Measurements from ENCODE around the gene JMJD4. TPM values are rescaled to one million over a fixed set of nuclear protein-coding genes. Genes with fewer than 3 reads are reported as not detected.

The JMJD4 gene
- polyA plus RNA-seq, 1 donor (not counting 4 experiments of a cell fraction or from before 2014, with no cell fraction given), result 19.5 TPM

GRCh38 chr1:227781314-227781930 is 46.3 kb upstream of the JMJD4 start:
- Histone ChIP-seq H4K20me1 (ENCODE audit: control insufficient read depth, extremely low read depth, insufficient read depth, low read length) (no peaks in the 10 kb centered on the region), H3K36me3 (ENCODE audit: control insufficient read depth in 2 of 2, extremely low read depth in 1 of 2, insufficient read depth in 2 of 2, low read length in 2 of 2) (peaks cover 4 to 6% of the 10 kb centered on the region in 2 experiments), H3K4me3 (ENCODE audit: control insufficient read depth in 2 of 3, extremely low read depth in 1 of 3, insufficient read depth in 2 of 3, low read depth in 1 of 3, low read length in 3 of 3) (no peak overlapping the region), H3K9me1 (ENCODE audit: control insufficient read depth, extremely low read depth, insufficient read depth, low read length) (no peaks in the 10 kb centered on the region), H3K9ac (ENCODE audit: control insufficient read depth, extremely low read depth, insufficient read depth, low read length) (no peak overlapping the region), H3K4me2 (ENCODE audit: control insufficient read depth, extremely low read depth, insufficient read depth, low read depth, low read length) (no peak overlapping the region), H3K9me3 (ENCODE audit: control insufficient read depth, low read depth, low read length) (no peaks in the 10 kb centered on the region), H3K27ac (ENCODE audit: control insufficient read depth, insufficient read depth, low read length) (no peak overlapping the region), H3K79me2 (ENCODE audit: control insufficient read depth, insufficient read depth, low read length) (no peaks in the 10 kb centered on the region), H3K27me3 (ENCODE audit: control insufficient read depth, extremely low read depth, insufficient read depth, low read length) (no peaks in the 10 kb centered on the region), H3K4me1 (ENCODE audit: control insufficient read depth, extremely low read depth, insufficient read depth, low read length) (no peaks in the 10 kb centered on the region), H2AFZ (ENCODE audit: control insufficient read depth, low read length) (no peak overlapping the region)
- DNase-seq (ENCODE audit: low read depth, low spot score) (no peak), FAIRE-seq (no peak)
- dilution Hi-C loops (cut with MboI; ENCODE audit: extremely low pct_ligation_motif_present, low sequenced_read_pairs), result no loop called here
- no peak for TF ChIP-seq EZH2 (IDR thresholded peaks at IDR 0.05; ENCODE audit: low read length)
- no peak for TF ChIP-seq CTCF (optimal IDR thresholded peaks at IDR 0.05 in 1 of 3, IDR thresholded peaks at IDR 0.05 in 1 of 3, conservative IDR thresholded peaks at IDR 0.05 in 1 of 3; ENCODE audit: extremely low read depth in 1 of 3, insufficient read depth in 2 of 3, low read length in 3 of 3)

GRCh38 chr1:227780101-227781044 is 45.3 kb upstream of the JMJD4 start:
- no peak overlapping the region for H3K4me2 ChIP-seq (ENCODE audit: control insufficient read depth, extremely low read depth, insufficient read depth, low read depth, low read length)
- peaks cover 4 to 6% of the 10 kb centered on the region in 2 experiments for H3K36me3 ChIP-seq (ENCODE audit: control insufficient read depth in 2 of 2, extremely low read depth in 1 of 2, insufficient read depth in 2 of 2, low read length in 2 of 2)
- no peaks in the 10 kb centered on the region for H3K4me1 ChIP-seq (ENCODE audit: control insufficient read depth, extremely low read depth, insufficient read depth, low read length)
- H4K20me1 ChIP-seq (ENCODE audit: control insufficient read depth, extremely low read depth, insufficient read depth, low read length), result no peaks in the 10 kb centered on the region
- TF ChIP-seq EZH2 (IDR thresholded peaks at IDR 0.05; ENCODE audit: low read length), result no peak
- no peak for TF ChIP-seq CTCF (optimal IDR thresholded peaks at IDR 0.05 in 1 of 3, IDR thresholded peaks at IDR 0.05 in 1 of 3, conservative IDR thresholded peaks at IDR 0.05 in 1 of 3; ENCODE audit: extremely low read depth in 1 of 3, insufficient read depth in 2 of 3, low read length in 3 of 3)
- dilution Hi-C loops (cut with MboI; ENCODE audit: extremely low pct_ligation_motif_present, low sequenced_read_pairs), result no loop called here
- no peaks in the 10 kb centered on the region for H3K9me1 ChIP-seq (ENCODE audit: control insufficient read depth, extremely low read depth, insufficient read depth, low read length)
- no peak for DNase-seq (ENCODE audit: low read depth, low spot score)
- no peaks in the 10 kb centered on the region for H3K27me3 ChIP-seq (ENCODE audit: control insufficient read depth, extremely low read depth, insufficient read depth, low read length)
- H2AFZ ChIP-seq (ENCODE audit: control insufficient read depth, low read length), result no peak overlapping the region
- no peak overlapping the region for H3K4me3 ChIP-seq (ENCODE audit: control insufficient read depth in 2 of 3, extremely low read depth in 1 of 3, insufficient read depth in 2 of 3, low read depth in 1 of 3, low read length in 3 of 3)
- no peaks in the 10 kb centered on the region for H3K9me3 ChIP-seq (ENCODE audit: control insufficient read depth, low read depth, low read length)
- no peaks in the 10 kb centered on the region for H3K79me2 ChIP-seq (ENCODE audit: control insufficient read depth, insufficient read depth, low read length)
- no peak overlapping the region for H3K27ac ChIP-seq (ENCODE audit: control insufficient read depth, insufficient read depth, low read length)
- H3K9ac ChIP-seq (ENCODE audit: control insufficient read depth, extremely low read depth, insufficient read depth, low read length), result no peak overlapping the region
- no peak for FAIRE-seq
